HepG2 (cell line): ENCODE results near the gene HEPN1. TPM values are rescaled to one million over a fixed set of nuclear protein-coding genes. Genes with fewer than 3 reads are reported as not detected.

ENCODE experiments used
- CHD4 ChIP-seq: fragments of 200-600 bp; sonication (generic); IDR thresholded peaks from 2 replicates; pipeline ENCODE4 v1.7.0; 2017; ENCODE audit warnings: mild to moderate bottlenecking, low read length, borderline replicate concordance
- EZH2 ChIP-seq: conservative IDR thresholded peaks from 2 replicates; pipeline ENCODE4 v1.6.1; 2012; ENCODE audit warnings: mild to moderate bottlenecking, low read depth, low read length, moderate library complexity
- FOXA3 ChIP-seq: IDR thresholded peaks from 2 replicates; pipeline ENCODE4 v1.6.1; 2016; ENCODE audit warnings: missing genetic modification reagents, missing compliant biosample characterization
- GZF1 ChIP-seq: sonication (generic); formaldehyde crosslinking; IDR thresholded peaks from 2 replicates; pipeline ENCODE4 v1.5.1; 2020; ENCODE audit warnings: mild to moderate bottlenecking, missing genetic modification reagents
- HOXA9 ChIP-seq: sonication (generic); formaldehyde crosslinking; IDR thresholded peaks from 2 replicates; pipeline ENCODE4 v1.8.1; 2022; ENCODE audit warnings: missing genetic modification reagents, mild to moderate bottlenecking, moderate library complexity, borderline replicate concordance
- IKZF4 ChIP-seq: sonication (generic); formaldehyde crosslinking; IDR thresholded peaks from 2 replicates; pipeline ENCODE4 v1.5.1; 2020; ENCODE audit warnings: borderline replicate concordance, mild to moderate bottlenecking, low read depth, missing genetic modification reagents; ENCODE audit errors: not compliant biosample characterization
- LCORL ChIP-seq, 2 experiments: fragments of 450-650 bp in 1 of 2; sonication (generic) in 1 of 2; formaldehyde crosslinking in 1 of 2; IDR thresholded peaks; 2 replicates each; pipeline versions ENCODE4 v1.5.0 to v1.6.1; 2017 to 2020; ENCODE audit warnings: antibody characterized with exemption in 1 of 2, missing genetic modification reagents in 1 of 2
- NONO ChIP-seq, 2 experiments: fragments of 450-650 bp in 1 of 2; sonication (generic) in 1 of 2; formaldehyde crosslinking in 1 of 2; IDR thresholded peaks in 1 of 2; conservative IDR thresholded peaks in 1 of 2; 2 replicates each; pipeline versions ENCODE4 v1.6.1 to v1.8.0; 2017 to 2022; ENCODE audit warnings: mild to moderate bottlenecking in 1 of 2, missing genetic modification reagents in 1 of 2, moderate library complexity in 1 of 2
- NR2F6 ChIP-seq, 2 experiments: IDR thresholded peaks; 2 replicates each; pipeline ENCODE4 v1.6.1; 2016; ENCODE audit warnings: antibody characterized with exemption in 1 of 2, mild to moderate bottlenecking in 1 of 2
- POLR2AphosphoS2 ChIP-seq: IDR thresholded peaks from 2 replicates; pipeline ENCODE4 v1.6.1; 2011; ENCODE audit warnings: low read depth, low read length, improper control_type of control experiment
- PPARG ChIP-seq: conservative IDR thresholded peaks from 2 replicates; pipeline ENCODE4 v1.6.1; 2016; ENCODE audit warnings: missing biosample characterization, missing genetic modification reagents
- SATB2 ChIP-seq: sonication (generic); formaldehyde crosslinking; IDR thresholded peaks from 2 replicates; pipeline ENCODE4 v1.5.0; 2020; ENCODE audit warnings: missing genetic modification reagents
- SP1 ChIP-seq, 2 experiments: fragments of 450-650 bp in 1 of 2; sonication (generic) in 1 of 2; formaldehyde crosslinking in 1 of 2; IDR thresholded peaks; 2 replicates each; pipeline versions ENCODE4 v1.4.0 to v1.6.1; 2016 to 2020; ENCODE audit warnings: missing genetic modification reagents in 1 of 2
- TCF7L2 ChIP-seq: IDR thresholded peaks from 2 replicates; pipeline ENCODE4 v1.6.1; 2011; ENCODE audit warnings: mild to moderate bottlenecking, low read depth, low read length, moderate library complexity
- ZFP41 ChIP-seq: sonication (generic); formaldehyde crosslinking; IDR thresholded peaks from 2 replicates; pipeline ENCODE4 v1.4.0; 2020; ENCODE audit warnings: mild to moderate bottlenecking, missing genetic modification reagents, borderline replicate concordance
- ZNF292 ChIP-seq: sonication (generic); formaldehyde crosslinking; IDR thresholded peaks from 2 replicates; pipeline ENCODE4 v1.8.1; 2022; ENCODE audit warnings: mild to moderate bottlenecking, low read depth, missing genetic modification reagents, borderline replicate concordance
- ZNF468 ChIP-seq: sonication (generic); formaldehyde crosslinking; IDR thresholded peaks from 2 replicates; pipeline ENCODE4 v1.8.0; 2022; ENCODE audit warnings: mild to moderate bottlenecking, moderate library complexity, missing genetic modification reagents
- ZNF564 ChIP-seq: sonication (generic); formaldehyde crosslinking; IDR thresholded peaks from 2 replicates; pipeline ENCODE4 v1.8.1; 2023; ENCODE audit warnings: mild to moderate bottlenecking, missing genetic modification reagents
- ZNF615 ChIP-seq: sonication (generic); formaldehyde crosslinking; IDR thresholded peaks from 2 replicates; pipeline ENCODE4 v1.5.0; 2020; ENCODE audit warnings: mild to moderate bottlenecking, missing genetic modification reagents, borderline replicate concordance
- ZNF800 ChIP-seq: sonication (generic); formaldehyde crosslinking; IDR thresholded peaks from 2 replicates; pipeline ENCODE4 v1.4.0; 2020; ENCODE audit warnings: missing genetic modification reagents
- polyA plus RNA-seq, 8 experiments: library from polyadenylated mRNA; depleted of rRNA in 3 of 8; stranded (reverse) in 7 of 8; unstranded in 1 of 8; fragments of >200 nt; fragmentation: Illumina TruSeq in 4 of 8; extraction: Trizol in 4 of 8; gene quantifications; 2 replicates each; pipeline versions ENCODE4 v1.2.1 to v1.2.3, GENCODE V29; 2011 to 2016; ENCODE audit warnings: low read depth in 4 of 8, missing spikeins in 1 of 8, mixed read lengths in 1 of 8; ENCODE audit not compliant: insufficient read depth in 1 of 8
- total RNA-seq, 5 experiments: library from RNA; depleted of rRNA; stranded (reverse); fragments of >200 nt; fragmentation: Illumina TruSeq; extraction: Trizol; gene quantifications; 2 replicates each; pipeline ENCODE4 v1.2.3, GENCODE V29; 2016; ENCODE audit warnings: low read depth in 1 of 5
- TF ChIP-seq, protein P1 (sequence below): sonication (generic); formaldehyde crosslinking; conservative IDR thresholded peaks from 2 replicates; pipeline ENCODE4 v1.4.0; 2020; ENCODE audit warnings: missing genetic modification reagents
- TF ChIP-seq, protein P2 (sequence below): sonication (generic); formaldehyde crosslinking; IDR thresholded peaks from 2 replicates; pipeline ENCODE4 v1.4.0; 2020; ENCODE audit warnings: missing genetic modification reagents, borderline replicate concordance
- TF ChIP-seq, protein P3 (sequence below): sonication (generic); formaldehyde crosslinking; IDR thresholded peaks from 2 replicates; pipeline ENCODE4 v1.4.0; 2020; ENCODE audit warnings: mild to moderate bottlenecking, low read depth, missing genetic modification reagents

The HEPN1 gene
- total and polyA plus RNA-seq, 2 of the 13 experiments (the other 11 are each of a cell fraction or from before 2014, with no cell fraction given), result not detected

DNA sequence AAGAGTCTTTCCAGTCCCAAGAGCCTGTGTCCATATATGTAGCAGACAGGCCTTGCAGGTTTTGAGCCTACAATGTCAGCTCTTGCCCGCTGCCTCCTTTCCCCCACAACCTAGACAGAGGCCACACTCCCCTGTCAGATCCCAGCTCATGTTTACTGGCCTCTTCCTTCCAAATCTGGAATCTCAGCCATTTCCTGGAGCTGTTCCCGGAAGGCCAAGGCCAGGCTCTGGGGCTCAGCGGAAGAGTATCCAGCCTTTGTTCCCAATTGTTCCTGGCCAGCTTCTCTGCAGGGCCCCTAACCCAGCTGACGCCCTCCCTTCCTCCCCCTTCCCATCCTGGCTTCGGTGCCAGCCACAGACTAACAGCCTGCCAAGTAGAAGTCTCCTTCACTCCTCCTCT is 20.3 kb upstream of the HEPN1 start (continued):
- TF ChIP-seq NONO (IDR thresholded peaks at IDR 0.05) (no peak), NONO (CRISPR knock-in tag; conservative IDR thresholded peaks at IDR 0.05) (no peak), ZNF292 (CRISPR knock-in tag) (no peak; the same call in 1 of the 2 replicates), ZNF615 (no peak), EZH2 (no peak), GZF1 (CRISPR knock-in tag) (no peak), IKZF4 (no peak), HOXA9 (no peak), PPARG (CRISPR knock-in tag) (0 out of 2 replicates have a peak, but pooled peaks have one; percentile 20), CHD4 (no peak), TCF7L2 (no peak), ZNF800 (no peak), NR2F6 (IDR thresholded peaks at IDR 0.05) (peak; percentile 38; the same call in 1 of the 2 replicates), NR2F6 (CRISPR knock-in tag; IDR thresholded peaks at IDR 0.05) (peak; percentile 55; the same call in 1 of the 2 replicates), POLR2AphosphoS2 (no peak), SATB2 (CRISPR knock-in tag) (no peak), LCORL (IDR thresholded peaks at IDR 0.05) (no peak), LCORL (CRISPR knock-in tag; IDR thresholded peaks at IDR 0.05) (peak; percentile 60; the same call in 1 of the 2 replicates), ZFP41 (no peak), ZNF564 (CRISPR knock-in tag) (no peak), ZNF468 (CRISPR knock-in tag) (no peak), FOXA3 (peak; percentile 71; the same call in 1 of the 2 replicates), SP1 (IDR thresholded peaks at IDR 0.05) (no peak), SP1 (CRISPR knock-in tag; IDR thresholded peaks at IDR 0.05) (no peak)
- TF ChIP-seq, protein P1, sequence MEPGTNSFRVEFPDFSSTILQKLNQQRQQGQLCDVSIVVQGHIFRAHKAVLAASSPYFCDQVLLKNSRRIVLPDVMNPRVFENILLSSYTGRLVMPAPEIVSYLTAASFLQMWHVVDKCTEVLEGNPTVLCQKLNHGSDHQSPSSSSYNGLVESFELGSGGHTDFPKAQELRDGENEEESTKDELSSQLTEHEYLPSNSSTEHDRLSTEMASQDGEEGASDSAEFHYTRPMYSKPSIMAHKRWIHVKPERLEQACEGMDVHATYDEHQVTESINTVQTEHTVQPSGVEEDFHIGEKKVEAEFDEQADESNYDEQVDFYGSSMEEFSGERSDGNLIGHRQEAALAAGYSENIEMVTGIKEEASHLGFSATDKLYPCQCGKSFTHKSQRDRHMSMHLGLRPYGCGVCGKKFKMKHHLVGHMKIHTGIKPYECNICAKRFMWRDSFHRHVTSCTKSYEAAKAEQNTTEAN (CRISPR knock-in tag), result no peak
- TF ChIP-seq, protein P2, sequence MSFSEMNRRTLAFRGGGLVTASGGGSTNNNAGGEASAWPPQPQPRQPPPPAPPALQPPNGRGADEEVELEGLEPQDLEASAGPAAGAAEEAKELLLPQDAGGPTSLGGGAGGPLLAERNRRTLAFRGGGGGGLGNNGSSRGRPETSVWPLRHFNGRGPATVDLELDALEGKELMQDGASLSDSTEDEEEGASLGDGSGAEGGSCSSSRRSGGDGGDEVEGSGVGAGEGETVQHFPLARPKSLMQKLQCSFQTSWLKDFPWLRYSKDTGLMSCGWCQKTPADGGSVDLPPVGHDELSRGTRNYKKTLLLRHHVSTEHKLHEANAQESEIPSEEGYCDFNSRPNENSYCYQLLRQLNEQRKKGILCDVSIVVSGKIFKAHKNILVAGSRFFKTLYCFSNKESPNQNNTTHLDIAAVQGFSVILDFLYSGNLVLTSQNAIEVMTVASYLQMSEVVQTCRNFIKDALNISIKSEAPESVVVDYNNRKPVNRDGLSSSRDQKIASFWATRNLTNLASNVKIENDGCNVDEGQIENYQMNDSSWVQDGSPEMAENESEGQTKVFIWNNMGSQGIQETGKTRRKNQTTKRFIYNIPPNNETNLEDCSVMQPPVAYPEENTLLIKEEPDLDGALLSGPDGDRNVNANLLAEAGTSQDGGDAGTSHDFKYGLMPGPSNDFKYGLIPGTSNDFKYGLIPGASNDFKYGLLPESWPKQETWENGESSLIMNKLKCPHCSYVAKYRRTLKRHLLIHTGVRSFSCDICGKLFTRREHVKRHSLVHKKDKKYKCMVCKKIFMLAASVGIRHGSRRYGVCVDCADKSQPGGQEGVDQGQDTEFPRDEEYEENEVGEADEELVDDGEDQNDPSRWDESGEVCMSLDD (CRISPR knock-in tag), result no peak
- TF ChIP-seq, protein P3, sequence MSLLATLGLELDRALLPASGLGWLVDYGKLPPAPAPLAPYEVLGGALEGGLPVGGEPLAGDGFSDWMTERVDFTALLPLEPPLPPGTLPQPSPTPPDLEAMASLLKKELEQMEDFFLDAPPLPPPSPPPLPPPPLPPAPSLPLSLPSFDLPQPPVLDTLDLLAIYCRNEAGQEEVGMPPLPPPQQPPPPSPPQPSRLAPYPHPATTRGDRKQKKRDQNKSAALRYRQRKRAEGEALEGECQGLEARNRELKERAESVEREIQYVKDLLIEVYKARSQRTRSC, result no peak
